Thoracic aorta (tissue), 2 donors: ENCODE data around the gene ADNP2. TPM values are rescaled to one million over a fixed set of nuclear protein-coding genes. Genes with fewer than 3 reads are reported as not detected.

Experiments
- ATAC-seq: fragments of 150-250 bp; one replicate; pipeline ENCODE4 v1.8.0; 2017; ENCODE audit warnings: low read depth; ENCODE audit not compliant: insufficient number of reproducible peaks, low FRiP score
- DNase-seq: peaks from one replicate; pipeline ENCODE4 v3.0.0-alpha.2; 2020; ENCODE audit warnings: low spot score
- H3K27ac ChIP-seq, 2 donors: fragments of 200-600 bp; sonication (generic); 1 replicate in 1 of 2; 2 replicates in 1 of 2; pipeline ENCODE4 v1.5.1; 2016; ENCODE audit warnings: mild to moderate bottlenecking in 2 of 2, moderate library complexity in 2 of 2
- H3K27me3 ChIP-seq: fragments of 200-600 bp; sonication (generic); replicated peaks from 2 replicates; pipeline ENCODE4 v1.6.0; 2016; ENCODE audit warnings: mild to moderate bottlenecking; ENCODE audit not compliant: insufficient read depth
- H3K36me3 ChIP-seq: fragments of 200-600 bp; sonication (generic); one replicate; pipeline ENCODE4 v1.5.1; 2016
- H3K4me1 ChIP-seq, 2 donors: fragments of 200-600 bp; sonication (generic); 1 replicate in 1 of 2; 2 replicates in 1 of 2; pipeline versions ENCODE4 v1.5.1 to v1.6.0; 2016; ENCODE audit warnings: low read depth in 2 of 2, mild to moderate bottlenecking in 1 of 2; ENCODE audit not compliant: control insufficient read depth in 1 of 2
- H3K4me3 ChIP-seq: fragments of 200-600 bp; sonication (generic); 2 replicates; pipeline ENCODE4 v1.5.1; 2016; ENCODE audit warnings: mild to moderate bottlenecking
- H3K9me3 ChIP-seq: fragments of 200-600 bp; sonication (generic); 2 replicates; pipeline ENCODE4 v1.5.1; 2016
- total RNA-seq, 2 donors: library from RNA; depleted of rRNA; stranded (reverse); fragments of >200 nt; gene quantifications; one replicate each; pipeline versions ENCODE4 v1.1.0 to v1.2.3, GENCODE V29; 2016
- TF ChIP-seq, protein P1 (sequence below): fragments of 200-600 bp; sonication (generic); IDR thresholded peaks from one replicate; pipeline ENCODE4 v1.5.1; 2019; ENCODE audit warnings: antibody characterized with exemption

Gene ADNP2
- total RNA-seq, 2 donors from 2014 or later, result 15.6 to 21.6 TPM

- no peak overlapping the region for H3K27ac ChIP-seq
- H3K4me3 ChIP-seq, result peak overlapping the region; percentile 79
- ATAC-seq, result no peak
- H3K27me3 ChIP-seq, result no peaks in the 10 kb centered on the region
- peaks cover 0 to 15% of the 10 kb centered on the region in 2 donors for H3K4me1 ChIP-seq
- H3K36me3 ChIP-seq, result no peaks in the 10 kb centered on the region
- TF ChIP-seq, protein P1, sequence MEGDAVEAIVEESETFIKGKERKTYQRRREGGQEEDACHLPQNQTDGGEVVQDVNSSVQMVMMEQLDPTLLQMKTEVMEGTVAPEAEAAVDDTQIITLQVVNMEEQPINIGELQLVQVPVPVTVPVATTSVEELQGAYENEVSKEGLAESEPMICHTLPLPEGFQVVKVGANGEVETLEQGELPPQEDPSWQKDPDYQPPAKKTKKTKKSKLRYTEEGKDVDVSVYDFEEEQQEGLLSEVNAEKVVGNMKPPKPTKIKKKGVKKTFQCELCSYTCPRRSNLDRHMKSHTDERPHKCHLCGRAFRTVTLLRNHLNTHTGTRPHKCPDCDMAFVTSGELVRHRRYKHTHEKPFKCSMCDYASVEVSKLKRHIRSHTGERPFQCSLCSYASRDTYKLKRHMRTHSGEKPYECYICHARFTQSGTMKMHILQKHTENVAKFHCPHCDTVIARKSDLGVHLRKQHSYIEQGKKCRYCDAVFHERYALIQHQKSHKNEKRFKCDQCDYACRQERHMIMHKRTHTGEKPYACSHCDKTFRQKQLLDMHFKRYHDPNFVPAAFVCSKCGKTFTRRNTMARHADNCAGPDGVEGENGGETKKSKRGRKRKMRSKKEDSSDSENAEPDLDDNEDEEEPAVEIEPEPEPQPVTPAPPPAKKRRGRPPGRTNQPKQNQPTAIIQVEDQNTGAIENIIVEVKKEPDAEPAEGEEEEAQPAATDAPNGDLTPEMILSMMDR, result no peak
- H3K9me3 ChIP-seq, result no peaks in the 10 kb centered on the region
- DNase-seq, result no peak
Measured at GRCh38 chr18:80148326-80149199, 39.5 kb downstream of the ADNP2 start.

DNA sequence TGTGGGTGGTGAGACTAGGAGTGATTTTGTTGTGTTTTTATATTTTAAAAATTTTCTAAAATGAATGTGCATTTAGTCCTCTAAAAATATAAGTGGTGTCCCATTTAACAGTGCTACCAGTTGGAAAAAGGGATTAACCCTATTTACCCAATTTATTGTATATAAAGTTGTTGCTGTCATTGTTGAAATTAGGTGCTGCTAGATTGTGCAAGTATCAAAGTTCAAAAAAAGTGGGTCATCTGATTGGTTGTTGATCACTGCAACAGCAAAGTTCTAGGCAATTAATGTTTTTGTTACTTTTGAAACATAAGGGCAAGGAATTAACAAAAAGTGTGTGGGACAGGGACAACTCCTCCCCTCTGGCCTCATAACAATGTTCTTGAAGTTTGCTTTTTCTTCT is 40.6 kb downstream of the ADNP2 start:
- no peak for DNase-seq
- no peak for ATAC-seq

GRCh38 chr18:80154293-80154692 is 45.2 kb downstream of the ADNP2 start:
- ATAC-seq (no peak), DNase-seq (no peak)
- no peaks in the 10 kb centered on the region for H3K36me3 ChIP-seq
- H3K4me3 ChIP-seq, result no peak overlapping the region
- H3K9me3 ChIP-seq, result no peaks in the 10 kb centered on the region
- TF ChIP-seq, protein P1, result peak; percentile 30
- H3K4me1 ChIP-seq, result no peaks in the 10 kb centered on the region
- H3K27ac ChIP-seq, result no peak overlapping the region
- no peaks in the 10 kb centered on the region for H3K27me3 ChIP-seq

More for the DNA sequence above, 40.6 kb downstream of the ADNP2 start:
- H3K27ac ChIP-seq, result no peak overlapping the region
- peaks cover 0 to 15% of the 10 kb centered on the region in 2 donors for H3K4me1 ChIP-seq
- H3K4me3 ChIP-seq, result no peak overlapping the region
- TF ChIP-seq, protein P1, result no peak
- no peaks in the 10 kb centered on the region for H3K27me3 ChIP-seq
- H3K9me3 ChIP-seq, result no peaks in the 10 kb centered on the region
- H3K36me3 ChIP-seq, result no peaks in the 10 kb centered on the region

GRCh38 chr18:80157708-80158343 is 48.8 kb downstream of the ADNP2 start:
- H3K36me3 ChIP-seq, result no peaks in the 10 kb centered on the region
- H3K27ac ChIP-seq, result no peak overlapping the region
- H3K4me1 ChIP-seq, result no peaks in the 10 kb centered on the region
- TF ChIP-seq, protein P1, result peak; percentile 93
- H3K27me3 ChIP-seq, result no peaks in the 10 kb centered on the region
- no peak overlapping the region for H3K4me3 ChIP-seq
- no peaks in the 10 kb centered on the region for H3K9me3 ChIP-seq
- ATAC-seq, result peak; percentile 75
- peak; percentile 33 for DNase-seq

- Histone ChIP-seq H3K27ac (no peak overlapping the region), H3K27me3 (no peaks in the 10 kb centered on the region), H3K4me3 (no peak overlapping the region), H3K4me1 (no peaks in the 10 kb centered on the region), H3K9me3 (no peaks in the 10 kb centered on the region), H3K36me3 (no peaks in the 10 kb centered on the region)
- TF ChIP-seq, protein P1, result no peak
- ATAC-seq (no peak), DNase-seq (no peak)
Measured at GRCh38 chr18:80158365-80158764, 49.3 kb downstream of the ADNP2 start.
